ENCODE data around the gene BEND7.

BEND7 gene

DNA sequence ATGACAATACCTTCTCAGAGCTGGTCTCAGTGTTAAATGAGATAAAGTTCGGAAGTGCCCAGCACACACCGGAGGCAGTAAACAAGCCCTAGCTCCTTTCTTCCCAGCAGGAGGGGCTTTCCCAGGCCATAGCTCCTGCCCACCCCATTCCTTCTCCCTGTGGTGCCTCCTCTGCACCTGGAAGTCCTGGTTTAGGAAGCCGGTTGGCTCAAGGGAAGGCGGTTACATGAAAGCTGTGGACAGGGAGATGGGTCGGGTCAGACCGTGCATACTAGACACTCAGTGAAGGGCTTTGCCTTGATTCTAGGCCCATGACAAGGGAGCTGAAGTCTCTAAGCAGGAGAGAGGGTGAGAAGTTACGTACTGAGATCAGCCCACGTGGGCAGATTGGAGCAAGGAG is 8.6 kb downstream of the BEND7 start:
- DNase-seq (ENCODE audit: low read depth) = no peak

DNA sequence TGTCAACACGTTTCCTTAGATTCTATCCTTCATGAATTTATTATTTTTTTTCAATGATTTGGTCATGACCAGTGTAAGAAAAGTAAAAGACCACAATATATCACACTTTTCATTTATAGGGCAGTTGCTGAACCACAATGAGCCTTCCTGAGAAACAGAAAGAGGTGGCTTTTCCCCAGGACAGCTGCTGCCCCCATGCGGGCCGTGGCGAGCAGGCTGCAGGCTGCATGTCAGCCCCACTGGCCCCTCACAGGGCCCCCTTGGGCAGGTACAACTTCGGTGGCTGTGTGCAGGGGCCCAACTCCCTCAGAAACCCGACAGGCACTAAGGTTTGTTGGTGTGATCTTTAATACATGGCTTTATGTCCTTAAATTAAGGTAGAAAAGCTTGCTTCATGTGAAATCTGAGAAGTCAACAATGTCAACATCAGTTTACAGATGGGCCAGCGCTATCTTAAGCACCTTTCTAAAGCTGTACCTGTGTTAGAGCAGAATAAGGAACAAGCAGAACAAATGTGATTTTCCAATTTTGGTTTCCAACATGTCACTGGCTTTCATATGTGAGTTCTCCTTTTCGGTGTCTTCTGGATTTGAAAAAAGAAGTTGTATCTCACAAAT is 10.6 kb downstream of the BEND7 start:
- DNase-seq (ENCODE audit: low read depth) = no peak

DNA sequence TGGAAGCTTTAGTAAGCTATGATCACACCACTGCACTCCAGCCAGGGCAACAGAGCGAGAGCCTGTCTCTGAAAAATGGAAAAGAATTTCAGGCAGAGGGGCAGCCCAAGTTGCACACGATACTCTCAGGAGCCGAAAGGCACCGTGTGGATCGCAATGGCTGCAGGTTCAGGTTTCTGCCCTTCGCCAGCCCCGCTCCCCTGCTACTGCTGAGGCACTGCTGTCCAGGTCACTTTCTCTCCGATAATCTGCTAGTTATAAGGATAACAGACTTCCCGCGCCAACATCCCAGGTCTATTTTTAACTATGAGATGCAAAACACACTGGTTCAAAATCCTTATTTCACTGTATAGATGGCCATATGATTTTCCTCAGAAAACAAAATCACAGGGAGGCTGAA is 11.1 kb downstream of the BEND7 start:
- no peak for DNase-seq (ENCODE audit: low read depth)

DNA sequence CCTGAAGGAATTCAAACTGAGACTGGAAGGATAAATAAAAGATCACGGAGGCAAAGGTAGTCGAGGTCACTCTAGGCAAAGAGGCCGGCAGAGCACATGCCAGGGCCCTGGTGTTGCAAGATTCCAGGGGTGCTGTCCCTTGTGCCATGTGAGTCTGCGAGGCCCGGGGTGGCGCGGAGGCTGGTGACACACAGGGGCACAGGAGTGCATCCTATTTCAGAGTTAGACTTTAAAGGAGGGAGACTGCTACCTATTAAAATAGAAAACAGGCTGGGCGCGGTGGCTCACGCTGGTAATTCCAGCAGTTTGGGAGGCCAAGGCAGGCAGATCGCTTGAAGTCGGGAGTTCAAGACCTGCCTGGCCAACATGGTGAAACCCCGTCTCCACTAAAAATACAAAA is 12.6 kb downstream of the BEND7 start:
- DNase-seq (ENCODE audit: low read depth) = no peak

DNA sequence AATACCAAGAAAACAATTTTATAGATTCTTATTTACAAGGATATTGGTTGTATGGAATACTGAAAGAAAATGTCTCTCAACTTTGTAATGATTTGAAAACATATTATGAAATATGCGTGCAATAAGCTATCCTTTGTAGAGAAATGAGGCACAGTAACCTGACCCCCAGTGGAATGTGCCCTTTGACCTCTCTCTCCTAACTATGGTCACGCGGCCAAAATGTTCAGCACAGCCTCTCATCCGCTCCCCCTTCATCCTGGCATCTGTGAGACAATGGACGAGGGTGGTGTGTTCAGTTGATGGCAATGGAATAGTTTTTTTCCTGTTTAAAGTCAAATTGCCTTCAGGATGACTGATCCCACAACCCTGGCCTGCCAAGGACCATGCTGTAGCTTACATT is 13.3 kb downstream of the BEND7 start:
- no peak for DNase-seq (ENCODE audit: low read depth)

DNA sequence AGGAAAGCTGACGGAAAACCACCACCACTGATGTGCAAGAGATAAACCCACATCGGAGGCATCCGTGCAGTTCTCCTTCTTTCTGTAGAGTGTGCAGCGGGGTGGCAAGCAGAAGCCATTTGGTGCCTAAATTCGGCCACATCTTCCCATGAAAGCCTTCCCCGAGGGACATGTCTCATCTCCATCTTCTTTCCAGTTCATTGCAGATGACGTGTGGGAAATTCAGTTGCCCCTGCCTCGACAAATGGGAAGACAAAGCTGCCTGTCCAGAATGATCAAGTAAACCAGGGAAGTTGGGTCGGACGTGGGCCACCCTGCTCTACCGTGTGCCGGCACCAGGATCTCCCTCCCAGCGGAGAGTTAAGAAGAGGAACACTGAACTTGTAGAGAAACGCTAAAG is 14.5 kb downstream of the BEND7 start:
- no peak for DNase-seq (ENCODE audit: low read depth)

DNA sequence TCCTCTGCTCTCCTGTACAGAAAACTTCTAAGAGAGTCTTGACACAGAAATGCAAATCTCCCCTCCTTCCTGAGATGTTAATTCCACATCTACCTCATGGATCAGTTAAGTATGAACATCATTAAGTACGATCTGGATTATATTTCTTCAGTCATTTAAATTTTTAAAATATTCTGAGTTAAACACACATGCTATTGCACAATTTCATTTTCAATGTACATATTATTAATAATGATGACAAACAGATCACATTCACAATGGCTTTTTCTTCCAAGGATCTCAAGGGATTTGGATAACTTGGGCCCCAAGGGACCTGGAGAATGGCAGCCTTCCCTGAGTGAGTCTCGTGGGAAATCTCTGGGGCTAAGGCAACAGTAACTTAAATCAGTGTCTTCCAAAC is 16.2 kb downstream of the BEND7 start:
- no peak for DNase-seq (ENCODE audit: low read depth)

DNA sequence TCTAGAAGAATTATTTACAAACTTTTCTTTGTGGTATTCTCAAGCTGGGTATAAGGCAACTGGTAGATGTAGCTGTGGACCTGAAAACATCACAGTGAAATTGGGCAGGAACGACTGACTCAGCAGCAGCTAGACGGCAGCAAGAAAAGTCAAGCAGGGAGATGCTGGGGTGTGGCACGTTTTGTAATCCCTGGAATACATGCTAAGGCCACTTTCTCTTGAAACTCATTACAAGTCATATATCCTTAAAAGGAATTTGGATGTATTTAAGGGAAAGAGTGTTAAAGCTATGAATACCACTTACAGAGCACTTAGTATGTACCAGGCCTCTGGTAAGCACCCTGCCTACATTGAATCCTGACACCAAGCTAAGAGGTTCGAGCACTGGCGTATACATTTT is 17.4 kb downstream of the BEND7 start:
- DNase-seq (ENCODE audit: low read depth) = no peak

DNA sequence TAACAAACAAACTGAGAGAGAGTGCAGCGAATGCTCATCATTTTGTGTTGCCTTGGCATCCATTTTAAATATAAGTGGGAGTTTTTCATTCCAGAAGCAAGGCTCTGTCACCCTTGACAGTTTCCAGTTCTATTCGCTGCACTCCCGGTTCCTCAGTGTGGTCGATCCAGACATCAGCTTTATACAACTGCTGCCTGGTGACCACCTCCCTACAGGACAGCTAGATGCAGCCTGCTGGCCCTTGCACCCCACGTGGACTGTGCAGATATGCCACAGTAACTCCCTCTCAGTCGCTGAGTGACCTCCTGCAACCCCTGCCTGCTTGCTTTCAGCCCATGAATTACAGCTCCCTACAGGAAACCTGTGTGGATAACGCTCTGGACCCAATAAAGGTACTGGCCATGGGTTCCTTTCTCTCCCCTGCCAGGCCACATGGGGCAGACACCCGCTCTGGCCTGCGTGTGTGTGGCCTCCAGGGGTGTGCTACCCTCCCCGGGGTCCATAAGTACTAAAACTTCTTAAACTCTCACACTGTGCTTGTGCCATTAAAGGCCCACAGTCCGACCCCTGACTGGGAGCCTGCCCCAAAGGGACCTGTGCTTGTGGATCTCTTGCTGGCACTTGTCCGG is 23.6 kb downstream of the BEND7 start:
- DNase-seq (ENCODE audit: low read depth) = no peak

DNA sequence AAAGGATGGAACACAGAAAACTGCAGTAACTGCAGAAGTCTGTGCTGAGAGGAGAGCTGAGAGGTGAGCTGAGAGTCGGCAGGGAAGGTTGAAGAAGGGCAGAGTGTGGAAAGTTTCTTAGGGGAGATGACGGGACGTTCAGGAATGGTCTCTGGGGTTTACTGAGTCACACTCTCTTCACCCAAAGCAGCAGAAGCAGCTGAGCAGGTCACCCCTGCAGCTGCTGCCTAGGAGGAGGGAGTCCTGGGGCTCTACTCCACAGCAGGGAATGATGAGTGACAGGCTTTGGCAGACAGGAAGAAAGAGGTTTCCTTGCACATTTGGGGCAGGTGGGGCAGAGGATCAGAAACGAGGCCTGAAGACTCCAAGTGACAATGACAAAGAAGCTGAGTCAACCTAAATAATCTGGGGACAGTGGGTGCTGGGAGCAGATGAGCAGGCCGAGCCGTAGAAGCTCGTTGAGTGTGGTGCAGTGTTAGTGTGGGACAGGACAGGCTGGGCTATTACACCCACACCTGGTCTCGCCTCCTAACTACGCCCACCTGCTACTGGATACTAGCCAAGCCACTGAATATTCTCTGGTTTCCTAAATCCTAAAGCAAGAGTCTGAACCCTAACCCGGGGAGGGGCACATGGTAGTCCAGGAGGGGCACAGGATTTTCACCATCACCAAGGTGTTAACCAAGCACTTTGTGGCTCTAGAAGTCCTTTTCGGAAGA is 24.9 kb downstream of the BEND7 start:
- no peak for DNase-seq (ENCODE audit: low read depth)

DNA sequence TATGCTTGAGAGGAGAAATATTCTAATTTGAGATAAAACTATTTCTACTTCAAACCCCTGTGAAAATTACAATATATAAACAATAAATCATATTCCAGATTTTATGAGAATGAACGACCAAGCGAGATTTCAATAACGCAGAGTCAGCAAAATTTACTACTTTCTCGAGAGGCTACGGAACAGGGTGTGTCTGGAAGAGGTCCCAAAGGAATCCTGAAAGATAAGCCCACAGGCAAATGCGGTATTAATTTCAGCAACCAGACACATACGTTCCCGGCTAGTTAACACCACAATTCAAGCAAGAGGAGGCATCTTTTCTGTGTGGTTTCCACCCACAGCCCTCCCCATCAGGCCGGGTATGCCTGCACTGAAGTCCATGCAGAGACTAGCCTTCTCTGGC is 26.4 kb downstream of the BEND7 start:
- DNase-seq (ENCODE audit: low read depth) = no peak

DNA sequence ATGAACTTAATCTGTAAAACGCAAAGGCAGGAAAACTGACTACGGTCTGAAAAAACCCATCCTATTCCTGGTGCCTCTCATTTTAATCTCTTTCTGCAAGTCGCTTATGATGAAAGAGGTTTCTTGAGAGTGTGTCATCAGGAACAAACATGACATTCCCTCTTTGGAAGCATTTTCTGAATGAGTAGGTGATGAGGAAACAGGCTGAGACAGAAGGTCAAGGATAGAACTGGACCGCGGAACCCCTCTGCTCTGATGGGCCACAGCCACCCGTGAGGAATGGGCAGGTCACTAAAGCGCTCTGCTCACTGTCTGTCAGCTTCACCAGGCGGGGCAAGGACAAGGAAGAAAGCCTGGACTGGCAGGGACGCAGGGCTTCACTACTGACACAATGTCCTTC is 28.6 kb downstream of the BEND7 start:
- DNase-seq (ENCODE audit: low read depth) = no peak

DNA sequence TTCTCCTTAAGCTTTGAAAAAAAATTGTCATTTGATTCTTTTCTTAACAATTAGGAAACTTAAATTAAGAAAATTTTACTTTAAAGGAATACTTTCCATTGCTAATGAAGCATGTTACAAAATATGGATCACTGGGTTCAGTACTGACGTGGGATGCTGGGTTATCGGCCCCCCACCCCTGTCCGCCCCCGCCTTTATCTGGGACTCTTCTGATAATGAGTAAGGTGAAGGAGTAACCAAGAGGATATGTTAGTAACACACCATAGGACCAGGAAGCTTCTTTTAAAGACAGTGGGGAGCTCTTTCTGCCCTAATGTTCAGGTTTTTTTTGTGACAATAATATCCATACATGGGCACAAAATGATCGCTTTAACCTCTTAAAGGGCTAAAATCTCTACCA is 29.7 kb downstream of the BEND7 start:
- DNase-seq (ENCODE audit: low read depth) = no peak

DNA sequence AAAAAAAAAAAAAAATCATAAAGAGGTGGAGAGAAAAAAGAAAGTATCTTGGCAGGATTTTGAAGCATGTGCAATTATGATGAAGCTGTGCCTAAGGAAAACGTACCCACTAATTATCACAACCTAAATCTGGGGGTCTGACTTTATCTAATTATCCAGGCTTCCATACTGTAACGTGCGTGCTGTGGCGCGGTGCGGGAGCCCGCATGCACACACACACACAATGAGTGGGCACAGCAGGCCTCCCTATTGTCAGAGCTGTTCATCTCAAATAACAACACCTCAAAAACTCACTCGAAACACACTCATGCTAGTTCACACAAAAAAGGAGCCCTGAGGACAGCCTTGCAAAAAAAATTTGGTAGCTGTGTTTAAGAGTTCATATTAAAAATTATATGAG is 31.9 kb downstream of the BEND7 start:
- no peak for DNase-seq (ENCODE audit: low read depth)

DNA sequence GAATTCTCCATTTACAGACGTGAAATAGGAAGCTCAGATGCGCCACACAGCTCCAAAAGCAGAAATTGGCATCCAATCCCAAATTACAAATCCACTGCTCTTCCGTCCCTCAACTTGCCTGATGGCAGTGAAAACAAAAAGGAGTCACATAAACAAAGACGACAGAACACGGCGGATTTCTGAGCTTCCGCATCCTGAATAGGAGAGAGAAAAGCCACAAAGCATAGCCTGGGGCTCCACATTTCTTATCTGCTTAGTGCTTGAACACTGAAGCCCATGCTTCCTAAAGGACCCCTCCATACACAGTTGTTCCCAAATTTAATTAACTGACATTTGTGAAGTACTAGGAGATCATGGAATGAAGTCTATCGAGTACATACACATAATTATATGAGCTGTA is 32.6 kb downstream of the BEND7 start:
- no peak for DNase-seq (ENCODE audit: low read depth)

DNA sequence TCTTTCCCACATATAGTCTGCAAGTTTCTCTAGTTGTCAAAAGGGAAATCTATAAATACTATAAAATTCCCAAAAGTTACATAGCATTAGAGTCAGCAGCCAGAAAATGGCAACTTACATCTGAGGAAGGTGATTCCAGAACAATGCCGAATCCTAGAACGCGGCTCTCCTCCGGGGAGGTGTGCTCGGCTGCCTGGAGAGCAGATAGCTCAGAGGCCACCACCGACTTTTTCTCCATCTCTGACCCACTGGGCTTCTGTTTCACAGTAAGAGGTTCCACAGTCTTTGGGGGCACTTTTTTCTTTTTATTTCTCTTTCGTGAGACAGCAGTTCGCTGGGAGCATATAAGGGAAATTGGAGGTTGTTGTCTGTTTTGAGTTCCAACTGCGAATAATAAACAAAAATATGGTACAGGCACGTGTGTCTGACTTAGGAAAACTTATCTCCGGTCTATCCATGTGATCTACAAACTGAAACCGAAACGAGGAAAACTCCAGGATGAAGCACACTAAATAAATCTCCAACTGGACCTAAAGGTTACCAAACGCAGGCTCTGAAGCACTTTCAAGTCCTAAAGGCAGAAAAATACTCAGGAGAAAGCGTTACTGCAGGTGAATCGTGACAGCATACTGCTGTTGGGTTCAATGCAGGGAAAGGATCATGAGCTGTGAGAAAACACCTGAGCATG is 36.2 kb downstream of the BEND7 start:
- DNase-seq (ENCODE audit: low read depth) = no peak

DNA sequence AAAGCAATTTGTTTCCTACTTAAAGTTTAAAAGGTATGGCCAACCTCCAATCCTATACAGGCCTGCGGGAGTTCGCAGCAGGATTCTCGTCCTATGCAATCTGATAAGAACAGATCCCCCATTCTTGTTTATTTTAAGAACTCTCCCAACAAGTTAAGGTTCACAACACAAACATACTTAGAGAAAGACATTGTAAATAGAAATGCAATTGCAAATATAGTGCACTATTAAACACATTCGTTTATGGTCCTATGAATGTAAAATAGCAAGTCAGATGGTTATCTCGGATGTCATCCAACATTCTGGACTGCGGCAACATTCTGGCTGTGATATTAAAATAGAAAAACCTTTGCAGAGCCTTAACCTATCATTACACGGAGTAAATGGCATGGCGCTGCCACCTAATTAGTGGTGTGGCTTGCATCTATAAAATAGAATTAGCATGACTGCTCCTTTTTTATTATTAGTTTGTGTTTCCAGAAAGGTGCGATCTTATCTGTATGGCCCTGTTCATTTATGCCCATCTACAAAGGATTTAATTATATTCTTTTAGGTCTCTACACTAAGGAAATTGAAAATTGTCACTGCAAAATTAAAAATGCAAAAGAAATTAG is 37.0 kb downstream of the BEND7 start:
- no peak for DNase-seq (ENCODE audit: low read depth)

DNA sequence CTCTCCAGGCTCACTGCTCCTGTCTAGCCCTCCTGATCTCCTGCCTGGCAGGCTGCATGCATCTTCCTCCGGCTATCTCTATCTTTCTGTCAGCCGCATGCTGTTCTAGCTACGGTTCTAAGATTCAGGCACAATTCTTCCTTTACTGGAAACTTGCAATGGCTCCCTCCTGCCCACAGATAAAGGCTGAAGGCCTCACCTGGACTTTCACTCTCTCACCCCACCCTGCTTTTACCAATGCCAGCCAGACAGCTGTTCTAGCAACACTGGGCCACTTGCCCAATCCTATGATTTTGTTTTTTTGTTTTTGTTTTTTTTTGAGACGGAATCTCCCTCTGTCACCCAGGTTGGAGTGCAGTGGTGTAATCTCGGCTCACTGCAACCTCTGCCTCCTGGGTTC is 38.3 kb downstream of the BEND7 start:
- no peak for DNase-seq (ENCODE audit: low read depth)

DNA sequence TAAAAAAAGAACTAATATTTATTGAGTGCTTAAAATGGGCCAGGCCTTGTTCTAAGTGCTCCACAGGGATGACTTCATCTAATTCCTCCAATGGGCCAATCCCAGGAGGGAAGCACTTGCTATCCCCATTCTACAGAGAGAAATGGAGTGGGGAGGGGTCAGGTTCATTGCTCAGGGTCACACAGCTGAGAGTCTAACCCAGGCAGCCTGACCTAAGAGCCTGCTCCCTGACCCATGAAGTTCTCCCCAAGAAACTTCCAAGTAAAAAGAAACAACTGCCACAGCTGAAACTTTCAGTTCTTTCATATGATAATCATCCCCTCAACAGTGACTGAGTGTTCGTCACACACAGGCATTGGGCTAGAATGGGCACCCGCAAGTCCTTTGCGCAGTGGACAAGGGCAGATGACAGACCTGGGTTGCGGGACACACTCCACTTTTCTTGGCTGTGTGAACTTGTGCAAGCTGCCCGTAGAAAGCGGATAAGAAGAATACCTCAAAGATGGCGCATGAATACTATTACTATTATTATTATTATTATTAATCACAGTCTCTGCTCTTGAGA is 39.7 kb downstream of the BEND7 start:
- no peak for DNase-seq (ENCODE audit: low read depth)

DNA sequence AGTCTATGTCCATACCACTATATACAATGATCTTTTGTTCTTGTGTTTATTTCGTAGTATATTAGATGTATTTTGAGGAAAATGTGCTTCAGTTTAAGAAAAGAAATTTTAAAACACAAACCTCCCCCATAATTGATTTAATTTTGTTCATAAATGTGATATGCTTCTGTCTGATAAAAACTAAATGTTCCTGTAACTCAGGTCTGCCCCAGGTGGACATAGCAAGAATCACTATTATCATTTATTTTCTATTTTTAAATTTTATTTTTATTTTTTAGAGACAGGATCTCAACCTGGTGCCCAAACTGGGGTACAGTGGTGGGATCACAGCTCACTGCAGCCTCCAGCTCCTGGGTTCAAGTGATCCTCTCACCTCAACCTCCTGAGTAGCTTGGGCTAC is 43.2 kb downstream of the BEND7 start:
- DNase-seq (ENCODE audit: low read depth) = no peak

DNA sequence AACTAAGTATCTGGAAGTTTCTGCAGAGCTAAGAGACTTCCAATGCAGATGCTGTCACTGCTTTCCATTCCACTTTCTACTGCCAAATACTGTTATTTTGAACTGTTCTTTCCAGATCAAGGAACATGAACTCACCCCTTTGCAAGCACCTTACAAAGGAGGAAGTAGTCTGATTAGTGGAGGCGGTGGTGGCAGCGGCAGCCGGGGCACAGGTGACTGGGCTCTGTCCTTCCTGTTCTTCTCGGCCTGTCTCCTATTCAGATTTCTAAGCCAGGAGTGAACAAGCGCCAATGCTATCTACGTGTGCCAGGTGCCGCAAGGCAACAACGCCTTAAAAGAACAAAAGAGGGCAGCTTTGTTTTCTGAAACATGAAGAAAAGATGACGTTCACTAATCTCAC is 44.9 kb downstream of the BEND7 start:
- DNase-seq (ENCODE audit: low read depth) = no peak

DNA sequence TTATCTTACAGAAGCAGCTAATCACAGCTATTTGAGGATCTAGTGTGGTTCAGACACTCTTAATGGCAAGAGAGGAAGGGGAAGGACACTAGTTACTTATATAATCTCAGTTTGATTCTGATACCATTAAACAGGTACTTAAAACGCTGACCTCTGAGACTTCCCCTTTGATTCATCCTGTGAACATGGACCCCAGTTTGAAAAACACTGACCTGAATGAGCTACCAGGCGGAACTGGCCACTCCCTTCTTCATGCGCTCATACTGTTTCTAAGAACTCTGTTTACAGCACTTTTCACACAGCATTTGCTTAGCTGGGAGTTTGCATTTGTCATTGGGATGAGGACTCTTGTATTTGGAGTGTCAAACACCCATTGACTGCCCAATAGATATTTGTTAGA is 45.7 kb downstream of the BEND7 start:
- no peak for DNase-seq (ENCODE audit: low read depth)
